ENCODE measurements around the gene STAG3.
"Not testable (repeated sequence)": the region's sequence is repeated elsewhere in the genome, so short reads cannot be mapped to it uniquely, and the experiment has no call there.

STAG3 gene

GRCh38 chr7:100210805-100211204, 33.1 kb downstream of the STAG3 start:
- DNase-seq (ENCODE audit: low spot score) (no peak), FAIRE-seq (no peak)

GRCh38 chr7:100211342-100211780, 33.6 kb downstream of the STAG3 start:
- no peak for FAIRE-seq
- DNase-seq (ENCODE audit: low spot score): no peak

GRCh38 chr7:100212631-100213286, 35.0 kb downstream of the STAG3 start:
- FAIRE-seq (no peak), DNase-seq (ENCODE audit: low spot score) (no peak)

DNA sequence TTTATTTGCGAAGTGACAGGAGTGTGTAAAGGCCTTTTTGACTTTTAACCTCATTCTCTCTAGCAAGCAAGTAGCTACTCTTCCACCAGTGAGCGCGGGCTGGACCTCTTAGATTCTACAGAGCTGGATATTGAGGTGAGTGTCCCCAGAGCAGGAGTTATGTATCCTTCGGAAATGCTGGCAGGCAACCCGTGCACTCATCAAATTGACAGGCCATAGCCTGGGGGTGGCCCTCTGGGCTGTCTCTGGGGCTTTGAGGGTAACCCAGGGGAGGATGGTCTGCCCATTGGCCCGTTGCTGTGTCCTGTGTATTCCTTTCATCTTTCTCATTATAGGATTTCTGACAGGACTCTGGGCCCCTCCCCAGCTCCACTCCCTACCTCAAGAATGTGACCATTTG, 36.0 kb downstream of the STAG3 start:
- FAIRE-seq: no peak
- no peak for DNase-seq (ENCODE audit: low spot score)

- not testable (repeated sequence) for DNase-seq (ENCODE audit: low spot score); FAIRE-seq
Observed at GRCh38 chr7:100214356-100214755, 36.6 kb downstream of the STAG3 start.

GRCh38 chr7:100215895-100216294, 38.2 kb downstream of the STAG3 start:
- FAIRE-seq (no peak), DNase-seq (ENCODE audit: low spot score) (no peak)

DNA sequence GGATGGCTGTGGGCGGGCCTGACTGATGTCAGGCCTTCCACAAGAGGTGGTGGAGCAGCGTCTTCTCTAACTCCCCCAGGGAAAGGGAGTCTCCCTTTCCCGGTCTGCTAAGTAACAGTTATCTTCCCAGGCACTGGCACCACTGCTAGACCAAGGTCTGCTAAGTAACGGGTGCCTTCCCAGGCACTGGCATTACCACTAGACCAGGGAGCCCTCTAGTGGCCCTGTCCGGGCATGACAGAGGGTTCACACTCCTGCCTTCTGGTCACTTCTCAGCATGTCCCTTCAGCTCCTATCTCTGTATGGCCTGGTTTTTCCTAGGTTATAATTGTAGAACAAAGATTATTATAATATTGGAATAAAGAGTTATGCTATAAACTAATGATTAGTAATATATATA, 40.2 kb downstream of the STAG3 start:
- DNase-seq (ENCODE audit: low spot score) (peak; percentile 37), FAIRE-seq (peak; percentile 58)

- FAIRE-seq (no peak), DNase-seq (ENCODE audit: low spot score) (no peak)
Observed at GRCh38 chr7:100219271-100219737, 41.6 kb downstream of the STAG3 start.

DNA sequence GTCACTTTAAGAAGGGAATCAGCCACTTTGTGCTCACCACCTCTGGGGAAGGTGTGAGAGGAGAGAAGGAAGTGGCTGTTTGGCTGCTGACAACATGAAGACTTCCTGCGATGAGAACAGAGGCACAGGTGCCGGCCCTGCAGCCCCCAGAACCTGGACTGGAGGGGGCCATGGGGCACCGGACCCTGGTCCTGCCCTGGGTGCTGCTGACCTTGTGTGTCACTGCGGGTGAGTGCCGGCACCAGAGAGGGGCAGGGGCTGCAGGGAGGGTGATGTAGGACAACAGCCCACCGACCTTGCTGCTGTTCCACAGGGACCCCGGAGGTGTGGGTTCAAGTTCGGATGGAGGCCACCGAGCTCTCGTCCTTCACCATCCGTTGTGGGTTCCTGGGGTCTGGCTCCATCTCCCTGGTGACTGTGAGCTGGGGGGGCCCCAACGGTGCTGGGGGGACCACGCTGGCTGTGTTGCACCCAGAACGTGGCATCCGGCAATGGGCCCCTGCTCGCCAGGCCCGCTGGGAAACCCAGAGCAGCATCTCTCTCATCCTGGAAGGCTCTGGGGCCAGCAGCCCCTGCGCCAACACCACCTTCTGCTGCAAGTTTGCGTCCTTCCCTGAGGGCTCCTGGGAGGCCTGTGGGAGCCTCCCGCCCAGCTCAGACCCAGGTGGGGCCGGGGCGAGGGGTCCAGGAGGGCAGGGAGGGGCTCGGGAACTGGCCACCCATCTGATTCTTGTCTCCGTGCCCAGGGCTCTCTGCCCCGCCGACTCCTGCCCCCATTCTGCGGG, 42.3 kb downstream of the STAG3 start, which contains the start of gene PVRIG:
Gene PVRIG (plus strand): TSS at position 149 of the 785 bp plus-strand sequence. CDS start 22 bp downstream, at position 171.
- DNase-seq (ENCODE audit: low spot score); FAIRE-seq: not testable (repeated sequence)

- no peak for DNase-seq (ENCODE audit: low spot score)
- no peak for FAIRE-seq
Observed at GRCh38 chr7:100220586-100221230, 43.0 kb downstream of the STAG3 start.

DNA sequence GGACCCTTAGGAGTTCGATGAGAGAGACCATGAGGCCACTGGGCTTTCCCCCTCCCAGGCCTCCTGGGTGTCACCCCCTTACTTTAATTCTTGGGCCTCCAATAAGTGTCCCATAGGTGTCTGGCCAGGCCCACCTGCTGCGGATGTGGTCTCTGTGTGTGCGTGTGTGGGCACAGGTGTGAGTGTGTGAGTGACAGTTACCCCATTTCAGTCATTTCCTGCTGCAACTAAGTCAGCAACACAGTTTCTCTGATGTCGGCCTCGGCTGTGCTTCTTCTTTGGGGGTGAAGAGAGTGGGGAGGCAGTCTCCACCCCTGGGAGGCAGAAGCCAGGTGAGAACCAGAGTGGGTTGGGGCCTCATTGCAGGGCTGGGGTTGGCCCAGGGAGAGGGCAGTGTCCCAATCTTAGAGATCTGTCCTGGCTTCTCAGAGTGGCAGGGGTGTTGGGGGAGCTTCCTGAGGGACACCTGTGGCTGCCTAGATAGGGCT, 43.6 kb downstream of the STAG3 start:
- DNase-seq (ENCODE audit: low spot score) (no peak), FAIRE-seq (no peak)

- DNase-seq (ENCODE audit: low spot score): no peak
- no peak for FAIRE-seq
Observed at GRCh38 chr7:100221767-100222444, 44.2 kb downstream of the STAG3 start.

- FAIRE-seq (no peak), DNase-seq (ENCODE audit: low spot score) (no peak)
Observed at GRCh38 chr7:100222445-100223132, 44.9 kb downstream of the STAG3 start.

- FAIRE-seq: not testable (repeated sequence)
Observed at GRCh38 chr7:100223376-100223927, 45.7 kb downstream of the STAG3 start.

GRCh38 chr7:100224891-100225290, 47.2 kb downstream of the STAG3 start:
- DNase-seq (ENCODE audit: low spot score); FAIRE-seq: not testable (repeated sequence)

More at GRCh38 chr7:100223376-100223927, 45.7 kb downstream of the STAG3 start:
- DNase-seq (ENCODE audit: low spot score): not testable (repeated sequence)

DNA sequence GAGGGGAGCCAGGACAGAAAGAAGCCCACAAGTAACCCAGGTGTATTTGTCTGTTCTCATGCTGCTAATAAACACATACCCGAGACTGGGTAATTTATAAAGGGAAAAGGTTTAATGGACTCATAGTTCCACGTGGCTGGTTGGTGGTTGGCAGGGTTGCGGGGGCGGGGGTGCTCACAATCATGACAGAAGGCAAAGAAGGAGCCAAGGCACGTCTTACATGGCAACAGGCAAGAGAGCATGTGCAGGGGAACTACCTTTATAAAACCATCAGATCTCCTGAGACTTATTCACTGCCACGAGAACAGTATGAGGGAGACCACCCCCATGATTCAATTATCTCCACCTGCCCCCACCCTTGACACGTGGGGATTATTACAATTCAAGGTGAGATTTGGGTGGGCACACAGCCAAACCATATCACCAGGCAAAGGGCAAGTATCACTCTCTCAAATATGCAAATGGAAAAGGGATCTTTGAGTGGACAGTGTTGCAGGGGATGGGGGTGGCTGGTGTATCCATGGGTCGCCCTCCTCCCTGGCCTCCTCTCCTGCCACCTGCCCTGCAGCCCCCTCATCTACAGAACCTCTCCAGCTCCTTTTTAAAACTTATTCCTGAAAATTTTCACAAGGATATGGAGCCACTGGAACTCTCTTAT, 57.1 kb downstream of the STAG3 start:
- not testable (repeated sequence) for DNase-seq (ENCODE audit: low spot score); FAIRE-seq

DNA sequence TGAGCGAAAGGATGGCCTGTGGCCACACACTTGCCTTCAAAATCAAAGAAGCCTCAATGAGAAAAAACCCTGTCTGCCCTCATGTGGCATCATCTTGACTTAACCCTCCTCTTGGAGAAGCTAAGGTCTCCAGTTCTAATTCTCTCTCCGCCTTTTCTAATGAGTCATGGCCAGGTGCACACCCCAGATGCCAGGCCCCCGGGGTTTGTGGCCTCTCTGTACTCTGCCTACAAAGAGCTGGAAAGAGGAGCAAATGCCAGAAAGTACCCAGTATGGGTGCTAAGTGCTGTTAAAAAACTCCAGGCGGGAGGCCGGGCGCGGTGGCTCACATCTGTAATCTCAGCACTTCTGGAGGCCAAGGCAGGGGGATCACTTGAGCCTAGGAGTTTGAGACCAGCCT, 62.3 kb downstream of the STAG3 start:
- DNase-seq (ENCODE audit: low spot score); FAIRE-seq: not testable (repeated sequence)

GRCh38 chr7:100243385-100243784, 65.7 kb downstream of the STAG3 start:
- not testable (repeated sequence) for DNase-seq (ENCODE audit: low spot score); FAIRE-seq

DNA sequence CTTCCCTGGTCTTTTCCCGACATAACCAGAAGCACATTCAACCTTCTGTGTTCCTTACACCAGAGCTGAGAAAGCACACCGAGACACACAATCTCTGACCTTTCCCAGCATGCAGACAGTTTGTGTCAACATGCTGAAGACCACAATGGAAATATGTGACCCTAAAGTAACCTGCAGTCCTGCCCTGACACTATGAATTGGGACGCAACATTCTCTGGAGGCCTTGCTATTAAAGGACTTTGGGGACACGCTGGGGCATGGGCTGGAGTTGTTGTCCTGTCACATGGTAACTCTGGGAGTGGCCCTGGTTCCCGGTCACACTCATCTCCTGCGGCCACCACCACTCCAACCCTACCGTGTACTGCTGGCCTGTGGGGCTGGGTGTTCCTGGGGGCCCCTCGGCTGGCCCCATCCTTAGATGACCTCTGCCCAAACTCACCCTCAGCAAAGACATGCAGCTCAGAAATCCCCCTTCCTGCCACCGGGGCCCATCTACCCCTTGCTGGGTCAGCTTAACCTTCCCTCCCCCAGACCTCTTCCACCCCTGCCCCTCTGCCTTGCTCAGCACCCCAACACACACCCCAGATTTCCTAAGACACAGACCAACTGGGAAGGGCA, 67.4 kb downstream of the STAG3 start:
- not testable (repeated sequence) for DNase-seq (ENCODE audit: low spot score); FAIRE-seq

Data from RCC 7860 (cell line).